Measurements from ENCODE around the gene ASCC3.

- TF ChIP-seq, protein P1, sequence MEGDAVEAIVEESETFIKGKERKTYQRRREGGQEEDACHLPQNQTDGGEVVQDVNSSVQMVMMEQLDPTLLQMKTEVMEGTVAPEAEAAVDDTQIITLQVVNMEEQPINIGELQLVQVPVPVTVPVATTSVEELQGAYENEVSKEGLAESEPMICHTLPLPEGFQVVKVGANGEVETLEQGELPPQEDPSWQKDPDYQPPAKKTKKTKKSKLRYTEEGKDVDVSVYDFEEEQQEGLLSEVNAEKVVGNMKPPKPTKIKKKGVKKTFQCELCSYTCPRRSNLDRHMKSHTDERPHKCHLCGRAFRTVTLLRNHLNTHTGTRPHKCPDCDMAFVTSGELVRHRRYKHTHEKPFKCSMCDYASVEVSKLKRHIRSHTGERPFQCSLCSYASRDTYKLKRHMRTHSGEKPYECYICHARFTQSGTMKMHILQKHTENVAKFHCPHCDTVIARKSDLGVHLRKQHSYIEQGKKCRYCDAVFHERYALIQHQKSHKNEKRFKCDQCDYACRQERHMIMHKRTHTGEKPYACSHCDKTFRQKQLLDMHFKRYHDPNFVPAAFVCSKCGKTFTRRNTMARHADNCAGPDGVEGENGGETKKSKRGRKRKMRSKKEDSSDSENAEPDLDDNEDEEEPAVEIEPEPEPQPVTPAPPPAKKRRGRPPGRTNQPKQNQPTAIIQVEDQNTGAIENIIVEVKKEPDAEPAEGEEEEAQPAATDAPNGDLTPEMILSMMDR (IDR thresholded peaks at IDR 0.05; ENCODE audit: low read length), result no peak
- TF ChIP-seq EZH2 (IDR thresholded peaks at IDR 0.05; ENCODE audit: borderline replicate concordance, low read length), result no peak
Observed at GRCh38 chr6:100458841-100459591, 422.1 kb downstream of the ASCC3 start.

All from OCI-LY1 (cell line).